Suprapubic skin (tissue), 4 donors: Measurements from ENCODE around the gene SCGN. TPM values are rescaled to one million over a fixed set of nuclear protein-coding genes. Genes with fewer than 3 reads are reported as not detected.

ENCODE experiments used
- DNase-seq, 2 donors: peaks; one replicate each; pipeline ENCODE4 v3.0.0-alpha.2; 2019; ENCODE audit warnings: low spot score in 2 of 2
- H3K27ac ChIP-seq: fragments of 200-600 bp; sonication (generic); one replicate; pipeline ENCODE4 v1.5.1; 2019
- H3K27me3 ChIP-seq: fragments of 200-600 bp; sonication (generic); one replicate; pipeline ENCODE4 v1.5.1; 2019
- H3K36me3 ChIP-seq: fragments of 200-600 bp; sonication (generic); one replicate; pipeline ENCODE4 v1.5.1; 2019
- H3K4me1 ChIP-seq: fragments of 200-600 bp; sonication (generic); one replicate; pipeline ENCODE4 v1.5.1; 2019
- H3K4me3 ChIP-seq: fragments of 200-600 bp; sonication (generic); one replicate; pipeline ENCODE4 v1.5.1; 2019; ENCODE audit warnings: mild to moderate bottlenecking
- H3K9me3 ChIP-seq: fragments of 200-600 bp; sonication (generic); one replicate; pipeline ENCODE4 v1.5.1; 2019
- CTCF ChIP-seq, 2 donors: fragments of 200-600 bp in 1 of 2; fragments of 450-650 bp in 1 of 2; sonication (generic) in 1 of 2; IDR thresholded peaks; one replicate each; pipeline ENCODE4 v1.5.1; 2016 to 2019; ENCODE audit warnings: antibody characterized with exemption in 2 of 2, mild to moderate bottlenecking in 1 of 2, moderate library complexity in 1 of 2
- EP300 ChIP-seq: sonication (generic); formaldehyde crosslinking; IDR thresholded peaks from one replicate; pipeline ENCODE4 v1.6.1; 2017; ENCODE audit warnings: antibody characterized with exemption
- POLR2A ChIP-seq, 2 donors: fragments of 450-650 bp; IDR thresholded peaks; one replicate each; pipeline ENCODE4 v1.6.1; 2017; ENCODE audit warnings: antibody characterized with exemption in 2 of 2, mild to moderate bottlenecking in 2 of 2, moderate library complexity in 2 of 2
- POLR2AphosphoS5 ChIP-seq, 3 donors: sonication (generic); formaldehyde crosslinking; IDR thresholded peaks; one replicate each; pipeline ENCODE4 v1.6.1; 2017; ENCODE audit warnings: antibody characterized with exemption in 3 of 3
- WGBS: methylation state at CpG from one replicate; pipeline ENCODE4 v1.1.5; 2018; 5-methylcytosine and 5-hydroxymethylcytosine counted together
- total RNA-seq, 4 donors: library from RNA; depleted of rRNA; stranded (reverse); fragments of >200 nt; gene quantifications; one replicate each; pipeline ENCODE4 v1.1.0, GENCODE V29; 2016

SCGN gene
- total RNA-seq, 4 donors from 2014 or later: 0.34 TPM; not detected in 3

GRCh38 chr6:25703005-25703404 lies 51.0 kb downstream of the SCGN start:
- Histone ChIP-seq H3K27me3 (peaks cover 4% of the 10 kb centered on the region), H3K4me1 (no peaks in the 10 kb centered on the region), H3K9me3 (no peaks in the 10 kb centered on the region), H3K27ac (no peak overlapping the region), H3K36me3 (no peaks in the 10 kb centered on the region), H3K4me3 (no peak overlapping the region)
- no peak for DNase-seq
- 81% methylated on average over 3 of the region's 3 CpGs for WGBS
- TF ChIP-seq POLR2A (IDR thresholded peaks at IDR 0.05): no peak
- no peak for TF ChIP-seq EP300
- TF ChIP-seq POLR2AphosphoS5 (IDR thresholded peaks at IDR 0.05): no peak
- no peak for TF ChIP-seq CTCF (IDR thresholded peaks at IDR 0.05)

- Histone ChIP-seq H3K4me1 (no peaks in the 10 kb centered on the region), H3K36me3 (no peaks in the 10 kb centered on the region), H3K9me3 (no peaks in the 10 kb centered on the region), H3K4me3 (no peak overlapping the region), H3K27me3 (peaks cover 4% of the 10 kb centered on the region), H3K27ac (no peak overlapping the region)
- DNase-seq: no peak
- WGBS: 50% methylated on average over 3 of the region's 3 CpGs
- no peak for TF ChIP-seq CTCF (IDR thresholded peaks at IDR 0.05)
- TF ChIP-seq POLR2AphosphoS5 (IDR thresholded peaks at IDR 0.05): no peak
- no peak for TF ChIP-seq EP300
- no peak for TF ChIP-seq POLR2A (IDR thresholded peaks at IDR 0.05)
These were observed 52.0 kb downstream of the SCGN start for GRCh38 chr6:25704001-25704400.

- no peak for DNase-seq
- no peak overlapping the region for H3K4me3 ChIP-seq
- H3K27me3 ChIP-seq: peaks cover 4% of the 10 kb centered on the region
- WGBS: 81% methylated on average over 6 of the region's 6 CpGs
- H3K9me3 ChIP-seq: no peaks in the 10 kb centered on the region
- H3K36me3 ChIP-seq: no peaks in the 10 kb centered on the region
- no peaks in the 10 kb centered on the region for H3K4me1 ChIP-seq
- H3K27ac ChIP-seq: no peak overlapping the region
- TF ChIP-seq EP300: no peak
- no peak for TF ChIP-seq POLR2A (IDR thresholded peaks at IDR 0.05)
- TF ChIP-seq POLR2AphosphoS5 (IDR thresholded peaks at IDR 0.05): no peak
- TF ChIP-seq CTCF (IDR thresholded peaks at IDR 0.05): no peak
These were observed 54.4 kb downstream of the SCGN start for GRCh38 chr6:25706314-25707014.

GRCh38 chr6:25709761-25710160 lies 57.7 kb downstream of the SCGN start:
- Histone ChIP-seq H3K27me3 (no peaks in the 10 kb centered on the region), H3K36me3 (no peaks in the 10 kb centered on the region), H3K4me1 (no peaks in the 10 kb centered on the region), H3K9me3 (no peaks in the 10 kb centered on the region), H3K27ac (no peak overlapping the region), H3K4me3 (no peak overlapping the region)
- TF ChIP-seq POLR2AphosphoS5 (IDR thresholded peaks at IDR 0.05) (no peak), EP300 (no peak), CTCF (IDR thresholded peaks at IDR 0.05) (no peak), POLR2A (IDR thresholded peaks at IDR 0.05) (no peak)
- DNase-seq: no peak
- 95% methylated on average over 10 of the region's 10 CpGs for WGBS

GRCh38 chr6:25710287-25710686 lies 58.3 kb downstream of the SCGN start:
- Histone ChIP-seq H3K27me3 (no peaks in the 10 kb centered on the region), H3K36me3 (no peaks in the 10 kb centered on the region), H3K9me3 (no peaks in the 10 kb centered on the region), H3K27ac (no peak overlapping the region), H3K4me3 (no peak overlapping the region), H3K4me1 (no peaks in the 10 kb centered on the region)
- WGBS: 95% methylated on average over 14 of the region's 14 CpGs
- DNase-seq: no peak
- TF ChIP-seq EP300 (no peak), CTCF (IDR thresholded peaks at IDR 0.05) (no peak), POLR2A (IDR thresholded peaks at IDR 0.05) (no peak), POLR2AphosphoS5 (IDR thresholded peaks at IDR 0.05) (no peak)
